Panc1 (cell line): ENCODE results near the gene RNF144A. TPM values are rescaled to one million over a fixed set of nuclear protein-coding genes. Genes with fewer than 3 reads are reported as not detected.

ENCODE experiments used
- ATAC-seq: fragments of 200-7000 bp; cut with Tn5 transposase; 2 replicates; pipeline ENCODE4 v1.9.1; 2020; ENCODE audit warnings: mild to moderate bottlenecking, moderate library complexity
- BruUV-seq: library from RNA; stranded (reverse); fragments of 400-500 nt; replicated peaks from 2 replicates; lab custom pipeline; 2021; lab: Mats Ljungman, UMichigan
- CTCF ChIA-PET: fragments of 300-600 bp; sonication (Branson Sonifier 250); formaldehyde crosslinking; loops from one replicate; lab custom pipeline; 2022; ENCODE audit warnings: antibody characterized with exemption; lab: Charles Lee
- POLR2A ChIA-PET: fragments of 300-600 bp; sonication (Branson Sonifier 250); formaldehyde crosslinking; loops from one replicate; lab custom pipeline; 2022; ENCODE audit warnings: antibody characterized with exemption; lab: Charles Lee
- DNase-seq: peaks from one replicate; pipeline ENCODE4 v3.0.0-alpha.2; 2010; ENCODE audit warnings: low read depth, low spot score
- H3K27ac ChIP-seq: 2 replicates; pipeline ENCODE4 v1.5.1; 2011; ENCODE audit warnings: mild to moderate bottlenecking, low read length, inconsistent platforms
- H3K27me3 ChIP-seq: fragments of 200-500 bp; sonication (Bioruptor generic); 2 replicates; pipeline ENCODE4 v1.6.0; 2014; ENCODE audit warnings: low read length, inconsistent platforms; ENCODE audit not compliant: control insufficient read depth, insufficient read depth
- H3K36me3 ChIP-seq: fragments of 200-500 bp; sonication (Bioruptor generic); 2 replicates; pipeline ENCODE4 v1.5.1; 2014; ENCODE audit warnings: inconsistent platforms, mild to moderate bottlenecking, low read length, moderate library complexity; ENCODE audit not compliant: control insufficient read depth, insufficient read depth
- H3K4me1 ChIP-seq: 2 replicates; pipeline ENCODE4 v1.5.1; 2011; ENCODE audit warnings: inconsistent platforms, mild to moderate bottlenecking, low read length, moderate library complexity; ENCODE audit not compliant: control insufficient read depth, insufficient read depth
- H3K4me3 ChIP-seq, 2 experiments: 2 replicates each; pipeline ENCODE4 v1.5.1; 2011 to 2012; ENCODE audit warnings: low read depth in 2 of 2, low read length in 2 of 2, mild to moderate bottlenecking in 2 of 2, inconsistent platforms in 1 of 2, moderate library complexity in 1 of 2
- H3K9me3 ChIP-seq: fragments of 200-500 bp; sonication (Bioruptor generic); 2 replicates; pipeline ENCODE4 v1.5.1; 2014; ENCODE audit warnings: low read depth, mild to moderate bottlenecking, inconsistent platforms, low read length, moderate library complexity; ENCODE audit not compliant: control insufficient read depth, insufficient read depth
- CTCF ChIP-seq: fragments of 450-650 bp; IDR thresholded peaks from 2 replicates; pipeline ENCODE4 v1.5.1; 2017; ENCODE audit warnings: mild to moderate bottlenecking
- POLR2AphosphoS5 ChIP-seq: IDR thresholded peaks from 2 replicates; pipeline ENCODE4 v1.6.1; 2012; ENCODE audit warnings: mild to moderate bottlenecking, low read depth, low read length, moderate library complexity
- REST ChIP-seq, 2 experiments: IDR thresholded peaks; 2 replicates each; pipeline ENCODE4 v1.6.1; 2011 to 2012; ENCODE audit warnings: low read depth in 2 of 2, control low read depth in 1 of 2, low read length in 1 of 2, mild to moderate bottlenecking in 1 of 2, moderate library complexity in 1 of 2; ENCODE audit not compliant: insufficient read depth in 1 of 2
- SIN3A ChIP-seq: IDR thresholded peaks from 2 replicates; pipeline ENCODE4 v1.6.1; 2012; ENCODE audit warnings: low read depth, mild to moderate bottlenecking, low read length, moderate library complexity, borderline replicate concordance; ENCODE audit not compliant: insufficient read depth
- TCF7L2 ChIP-seq: IDR thresholded peaks from 2 replicates; pipeline ENCODE4 v1.6.1; 2011; ENCODE audit warnings: mild to moderate bottlenecking, low read depth, low read length, inconsistent platforms
- in situ Hi-C: cut with HindIII; loops from 2 replicates; pipeline ENCODE4 v1.10.0; 2016; ENCODE audit warnings: low sequenced_read_pairs, low pct_unique_long_range_greater_than_20kb
- intact Hi-C: fragments of 100-400 bp; cut with micrococcal nuclease; formaldehyde crosslinking; loops from one replicate; pipeline ENCODE4 v1.10.0; 2022; ENCODE audit not compliant: unreplicated experiment
- total RNA-seq: library from RNA; stranded (reverse); gene quantifications from one replicate; pipeline ENCODE4 v1.2.1, GENCODE V29; 2021; ENCODE audit not compliant: unreplicated experiment

The RNF144A gene
- total RNA-seq, 1 experiment from 2014 or later: 5.4 TPM

- in situ Hi-C loops: no loop called here
- TF ChIP-seq CTCF: no peak
- no peak for TF ChIP-seq POLR2AphosphoS5
- no peak for TF ChIP-seq SIN3A
- no peak for TF ChIP-seq TCF7L2
- no peak for TF ChIP-seq REST (IDR thresholded peaks at IDR 0.05; ENCODE audit: insufficient read depth in 1 of 2, low read depth in 2 of 2, low read length in 1 of 2)
- BruUV-seq: no TSS peak
- no peak for DNase-seq
- CTCF ChIA-PET: no interaction called here
- no peak overlapping the region for H3K27ac ChIP-seq
- POLR2A ChIA-PET: no interaction called here
- H3K27me3 ChIP-seq: no peaks in the 10 kb centered on the region
- no peaks in the 10 kb centered on the region for H3K36me3 ChIP-seq
- no peaks in the 10 kb centered on the region for H3K9me3 ChIP-seq
- no peaks in the 10 kb centered on the region for H3K4me1 ChIP-seq
- H3K4me3 ChIP-seq: no peak overlapping the region
- intact Hi-C loops: no loop called here
- ATAC-seq: no peak
These were observed 135.2 kb downstream of the RNF144A start for GRCh38 chr2:7052404-7052803.

- no TSS peak for BruUV-seq
- DNase-seq (no peak), ATAC-seq (no peak)
- H3K27ac ChIP-seq: no peak overlapping the region
- H3K4me3 ChIP-seq: no peak overlapping the region
- H3K36me3 ChIP-seq: no peaks in the 10 kb centered on the region
- intact Hi-C loops: no loop called here
- in situ Hi-C loops: no loop called here
- ChIA-PET CTCF (interaction anchor here (0.9 kb wide), 1 partner anchor 10 kb away, joined by 3 read pairs; no protein-coding TSS in a partner anchor), POLR2A (no interaction called here)
- H3K9me3 ChIP-seq: no peaks in the 10 kb centered on the region
- TF ChIP-seq TCF7L2: no peak
- H3K27me3 ChIP-seq: no peaks in the 10 kb centered on the region
- H3K4me1 ChIP-seq: no peaks in the 10 kb centered on the region
These were observed 136.5 kb downstream of the RNF144A start for GRCh38 chr2:7053650-7054265.

GRCh38 chr2:7057865-7058400 is 140.7 kb downstream of the RNF144A start:
- Histone ChIP-seq H3K27me3 (no peaks in the 10 kb centered on the region), H3K4me1 (no peaks in the 10 kb centered on the region), H3K4me3 (no peak overlapping the region), H3K36me3 (no peaks in the 10 kb centered on the region), H3K9me3 (no peaks in the 10 kb centered on the region), H3K27ac (no peak overlapping the region)
- intact Hi-C loops (no loop called here), in situ Hi-C loops (no loop called here)
- no TSS peak for BruUV-seq
- TF ChIP-seq SIN3A (no peak), CTCF (no peak), POLR2AphosphoS5 (no peak), REST (IDR thresholded peaks at IDR 0.05; ENCODE audit: insufficient read depth in 1 of 2, low read depth in 2 of 2, low read length in 1 of 2) (no peak), TCF7L2 (no peak)
- ChIA-PET CTCF (no interaction called here), POLR2A (no interaction called here)
- no peak for DNase-seq
- no peak for ATAC-seq
